GDM1 (cell line): Measurements from ENCODE around the gene FILIP1.

Source experiments
- DNase-seq: peaks from one replicate; lab custom pipeline; 2025; lab: John Stamatoyannopoulos, UW

Gene FILIP1

GRCh38 chr6:75334266-75335040, 159.1 kb downstream of the FILIP1 start:
- no peak for DNase-seq

DNA sequence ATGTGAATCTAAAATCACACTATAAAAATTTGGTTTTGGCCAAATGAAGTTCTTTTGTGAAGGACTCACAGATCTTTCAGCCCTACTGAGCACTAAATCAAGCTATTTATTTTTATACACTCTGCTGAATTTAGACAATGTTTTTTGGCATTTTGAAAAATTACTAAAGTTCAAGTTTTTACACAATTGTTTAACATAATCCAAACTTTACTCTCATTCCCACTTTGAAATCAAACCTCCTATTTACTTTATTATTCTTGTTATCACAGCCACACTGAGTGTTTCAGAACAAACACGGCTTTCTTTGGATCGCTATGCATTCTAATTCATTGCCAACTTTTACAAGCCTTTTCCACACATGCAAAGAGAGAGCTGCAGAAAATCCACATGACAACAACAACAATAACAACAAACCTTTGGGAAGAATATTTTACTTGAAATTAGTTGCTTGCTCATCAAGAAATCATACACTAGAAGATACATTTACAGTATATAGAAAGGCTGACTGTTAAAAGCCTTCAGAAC, 159.9 kb downstream of the FILIP1 start:
- no peak for DNase-seq

DNA sequence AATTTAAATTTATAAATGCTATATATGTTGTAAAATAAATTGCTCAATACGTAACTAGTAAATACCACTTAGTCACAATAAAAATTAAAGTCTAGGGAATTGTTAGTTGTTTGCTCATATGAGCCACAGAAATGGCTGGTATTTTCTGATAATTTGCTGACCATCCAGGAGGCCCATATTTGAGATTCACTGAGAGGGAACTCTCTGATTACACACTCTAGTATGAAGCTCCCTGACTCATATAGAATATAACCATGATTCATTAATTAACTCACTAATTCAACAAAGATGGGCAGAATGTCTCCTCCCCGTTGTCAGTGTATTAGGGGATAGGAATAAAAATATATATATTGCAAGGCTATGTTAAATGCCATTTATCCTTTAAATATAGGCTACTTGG, 162.4 kb downstream of the FILIP1 start:
- no peak for DNase-seq

DNA sequence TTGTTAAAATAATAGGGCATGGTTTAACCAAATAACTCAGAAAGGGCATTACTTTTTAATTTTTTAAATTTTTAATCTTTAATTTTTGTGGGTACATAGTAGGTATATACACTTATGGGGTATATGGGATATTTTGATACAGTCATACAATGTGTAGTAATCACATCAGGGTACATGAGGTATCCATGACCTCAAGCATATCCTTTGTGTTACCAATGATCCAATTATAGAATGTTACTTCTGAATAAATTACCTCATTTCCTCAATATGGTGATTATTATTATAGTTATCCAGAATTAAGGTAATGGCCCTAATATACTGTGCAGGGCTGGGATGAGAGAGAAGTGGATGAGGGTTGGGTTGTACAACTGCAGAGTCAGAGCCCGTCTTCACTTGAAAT, 163.9 kb downstream of the FILIP1 start:
- DNase-seq = no peak

DNA sequence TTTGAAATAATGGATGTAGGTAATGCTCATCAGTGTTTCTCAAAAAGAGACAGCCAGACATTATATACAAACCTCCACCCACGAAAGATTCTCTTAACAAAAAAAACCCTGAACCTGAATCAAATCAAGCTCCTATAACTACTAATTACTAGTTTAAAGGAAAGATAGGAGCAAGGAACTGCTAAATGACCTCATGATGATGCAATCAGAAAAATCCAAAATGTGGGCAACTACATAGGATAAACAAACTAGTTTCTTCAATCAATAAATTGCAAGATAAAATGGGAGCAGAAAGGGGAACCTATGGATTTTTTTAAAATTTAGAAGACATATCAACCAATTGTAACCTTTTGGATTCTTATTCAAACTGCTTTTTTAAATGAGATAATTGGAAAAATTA, 165.8 kb downstream of the FILIP1 start:
- DNase-seq = no peak

- no peak for DNase-seq
These were observed 166.9 kb downstream of the FILIP1 start for GRCh38 chr6:75326557-75327258.

DNA sequence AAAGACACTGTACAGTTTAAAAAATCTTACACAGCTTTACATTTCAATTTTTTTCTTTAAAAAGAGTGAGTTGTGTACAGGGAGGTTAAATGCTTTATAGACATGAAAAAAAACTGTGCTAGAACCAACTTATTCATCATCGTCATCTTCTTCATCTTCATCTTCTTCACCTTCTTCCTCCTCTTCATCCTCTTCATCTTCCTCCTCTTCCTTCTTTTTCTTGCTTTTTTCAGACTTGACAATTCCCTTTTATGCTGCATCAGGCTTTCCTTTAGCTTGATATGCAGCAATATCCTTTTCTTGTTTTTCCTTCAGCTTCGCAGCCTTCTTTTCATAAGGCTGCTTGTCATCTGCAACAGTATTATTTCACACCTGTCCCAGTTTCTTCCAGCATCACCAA, 174.7 kb downstream of the FILIP1 start:
- no peak for DNase-seq

GRCh38 chr6:75317503-75318206, 175.9 kb downstream of the FILIP1 start:
- no peak for DNase-seq

GRCh38 chr6:75315978-75316377, 177.6 kb downstream of the FILIP1 start:
- no peak for DNase-seq

DNA sequence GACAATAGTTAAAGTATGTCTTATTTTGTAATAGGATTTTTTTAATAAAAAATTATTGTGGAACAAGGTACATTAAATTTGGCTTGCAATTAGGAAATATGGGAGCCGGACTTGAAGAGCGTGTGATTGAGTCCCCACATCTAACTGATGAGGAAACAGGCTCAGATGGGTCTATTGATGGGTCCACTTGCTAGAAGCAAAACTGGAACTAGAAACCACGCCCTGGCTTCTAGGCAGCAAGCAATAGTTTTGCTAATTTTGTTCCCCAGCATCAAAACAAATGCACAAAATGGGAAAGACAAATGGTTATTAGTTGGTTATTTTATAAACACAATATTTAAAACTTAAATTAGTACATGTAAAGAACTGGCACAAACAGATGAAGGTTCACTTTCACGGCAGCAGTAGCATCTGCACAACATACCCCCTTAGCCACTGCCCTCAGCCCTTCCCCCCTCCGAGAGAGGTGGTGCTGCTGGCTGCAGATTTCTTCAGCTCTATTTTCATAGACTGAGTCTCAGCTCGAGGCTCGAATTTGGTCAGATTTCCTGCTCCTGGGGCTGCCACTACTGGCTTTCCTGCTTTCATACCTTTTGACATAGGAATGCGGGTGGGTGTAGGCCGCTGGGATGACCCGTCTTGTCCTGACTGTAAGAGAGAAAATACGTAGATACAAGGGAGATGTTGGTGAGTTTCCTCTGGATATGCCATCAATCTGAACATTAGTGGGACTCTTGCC, 185.2 kb downstream of the FILIP1 start:
- no peak for DNase-seq

DNA sequence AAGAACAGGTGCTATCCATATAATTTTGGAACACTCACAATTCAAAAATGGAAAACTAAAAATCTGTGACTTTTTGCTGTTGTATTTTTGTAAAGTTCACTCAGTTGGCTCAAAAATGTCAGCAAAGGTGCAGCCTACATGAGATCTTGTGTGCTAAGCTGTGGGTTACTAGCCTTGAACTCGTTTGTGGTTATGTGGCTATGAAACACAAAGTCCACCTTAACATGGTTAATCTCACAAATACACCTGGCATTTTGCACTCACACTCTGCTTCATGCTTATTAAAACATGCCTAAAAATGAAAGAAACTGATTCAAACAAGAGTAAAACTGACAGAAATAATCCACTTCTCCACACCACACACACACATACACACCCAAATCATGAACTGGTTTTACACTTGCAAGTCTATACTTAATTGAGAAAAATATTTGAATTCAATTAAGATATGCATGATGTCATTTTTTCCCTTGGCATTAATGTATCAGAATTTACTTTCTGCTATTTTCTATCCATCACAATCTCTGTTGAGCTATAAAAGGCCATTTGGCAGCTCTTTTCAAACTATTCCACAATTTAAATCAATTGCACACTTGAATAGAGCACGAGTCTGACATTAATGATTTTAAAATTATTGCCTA, 186.1 kb downstream of the FILIP1 start:
- no peak for DNase-seq

- no peak for DNase-seq
These were observed 187.5 kb downstream of the FILIP1 start for GRCh38 chr6:75306064-75306463.

GRCh38 chr6:75305573-75305972, 188.0 kb downstream of the FILIP1 start:
- DNase-seq = no peak

GRCh38 chr6:75302280-75302679, 191.3 kb downstream of the FILIP1 start:
- DNase-seq = no peak

DNA sequence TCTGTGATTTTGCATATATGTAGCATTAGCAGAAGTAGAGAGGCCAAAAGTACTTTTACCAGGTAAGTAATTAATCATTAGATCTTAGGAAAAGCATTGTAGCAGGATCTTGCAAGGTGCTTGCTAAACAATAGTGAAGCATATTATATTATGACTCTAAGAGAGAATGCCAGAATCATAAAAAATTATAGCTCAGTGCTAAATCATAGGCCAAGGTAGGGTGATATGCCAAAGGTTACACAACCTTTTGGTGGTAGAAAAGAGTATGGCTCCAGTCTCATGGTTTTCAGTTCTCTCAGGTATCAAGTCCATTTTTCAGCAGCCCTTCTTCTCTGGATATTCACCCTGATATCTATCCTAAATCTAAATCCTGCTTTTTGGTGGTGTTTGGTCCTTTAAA, 192.1 kb downstream of the FILIP1 start:
- DNase-seq = no peak

GRCh38 chr6:75301088-75301487, 192.5 kb downstream of the FILIP1 start:
- no peak for DNase-seq

- no peak for DNase-seq
These were observed 193.1 kb downstream of the FILIP1 start for GRCh38 chr6:75300531-75300855.

GRCh38 chr6:75299801-75300530, 193.6 kb downstream of the FILIP1 start:
- DNase-seq = no peak

- DNase-seq = peak; percentile 16
These were observed 196.5 kb downstream of the FILIP1 start for GRCh38 chr6:75296811-75297779.

DNA sequence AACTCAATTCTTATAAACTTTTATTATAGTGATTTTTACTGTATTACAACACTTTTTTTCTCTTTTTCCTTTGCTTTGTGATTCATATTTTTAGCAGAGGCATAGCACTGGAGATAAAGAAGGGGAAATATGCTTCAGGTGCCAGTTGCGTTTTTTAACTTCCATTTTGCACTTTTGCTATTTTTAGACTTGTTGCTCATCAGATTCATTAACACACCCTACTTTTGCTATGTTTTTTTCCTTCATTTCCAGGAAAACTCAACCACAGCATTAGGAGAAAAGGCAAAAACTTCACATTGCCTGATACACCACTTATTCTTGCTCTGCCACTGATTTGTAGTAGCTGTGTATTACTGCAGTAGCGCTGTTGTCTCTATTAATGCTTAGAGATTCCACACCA, 201.0 kb downstream of the FILIP1 start:
- DNase-seq = no peak
